Activated B cell treated with CpG ODN at 0.5 μM for 24 hours (primary cell): ENCODE measurements around the gene CCDC6. TPM values are rescaled to one million over a fixed set of nuclear protein-coding genes. Genes with fewer than 3 reads are reported as not detected.
A peak's percentile ranks its signal among the peaks of the same experiment; 100 is the strongest.
"Not testable (repeated sequence)": the region's sequence is repeated elsewhere in the genome, so short reads cannot be mapped to it uniquely, and the experiment has no call there.

ENCODE experiments used
- ATAC-seq: fragments of 200-7000 bp; cut with Tn5 transposase; one replicate; pipeline ENCODE4 v1.10.0; 2021; ENCODE audit warnings: low read depth, mild to moderate bottlenecking, moderate library complexity
- CTCF ChIA-PET: fragments of 350-600 bp; sonication (Branson Sonifier 250); formaldehyde crosslinking; loops from one replicate; lab custom pipeline; 2021; ENCODE audit warnings: antibody characterized with exemption; lab: Charles Lee
- POLR2A ChIA-PET: fragments of 350-600 bp; sonication (Branson Sonifier 250); formaldehyde crosslinking; loops from one replicate; lab custom pipeline; 2021; ENCODE audit warnings: antibody characterized with exemption; lab: Charles Lee
- DNase-seq: peaks from one replicate; pipeline ENCODE4 v3.0.0; 2022
- H3K27ac Mint-ChIP-seq: one replicate; pipeline ENCODE4 v1.8.0; 2020; ENCODE audit warnings: mixed read lengths
- H3K27me3 Mint-ChIP-seq: one replicate; pipeline ENCODE4 v1.8.0; 2021; ENCODE audit warnings: mixed read lengths
- H3K36me3 Mint-ChIP-seq: one replicate; pipeline ENCODE4 v1.8.0; 2021; ENCODE audit warnings: low read depth, mixed read lengths
- H3K4me1 Mint-ChIP-seq: one replicate; pipeline ENCODE4 v1.8.0; 2021; ENCODE audit warnings: mixed read lengths
- H3K4me3 Mint-ChIP-seq: one replicate; pipeline ENCODE4 v1.8.0; 2020; ENCODE audit warnings: mild to moderate bottlenecking, mixed read lengths
- H3K9me3 Mint-ChIP-seq: one replicate; pipeline ENCODE4 v1.8.0; 2020; ENCODE audit warnings: mixed read lengths
- CTCF ChIP-seq: fragments of 200-600 bp; IDR thresholded peaks from one replicate; pipeline ENCODE4 v1.8.0; 2022; ENCODE audit warnings: antibody characterized with exemption, mild to moderate bottlenecking
- intact Hi-C: fragments of 100-400 bp; cut with micrococcal nuclease; formaldehyde crosslinking; loops from one replicate; pipeline ENCODE4 v1.15.1; 2024
- total RNA-seq: library from RNA; stranded (reverse); gene quantifications from 2 replicates; pipeline ENCODE4 v1.2.3, GENCODE V29; 2022

The CCDC6 gene
- total RNA-seq, 1 donor from 2014 or later = 32.2 TPM

- TF ChIP-seq CTCF = no peak
- CTCF ChIA-PET = interaction anchor here (1.0 to 1.4 kb wide), 2 partner anchors 18 to 23 kb away, joined by 3 to 5 read pairs; partner anchors contain the start of gene CCDC6
- ATAC-seq = no peak
- H3K4me1 Mint-ChIP-seq = peaks cover 93% of the 10 kb centered on the region
- H3K4me3 Mint-ChIP-seq = peak overlapping the region; percentile 25
- no peak for DNase-seq
- intact Hi-C loops = no loop called here
- peaks cover 21% of the 10 kb centered on the region for H3K36me3 Mint-ChIP-seq
- no peaks in the 10 kb centered on the region for H3K27me3 Mint-ChIP-seq
- H3K27ac Mint-ChIP-seq = no peak overlapping the region
- no peaks in the 10 kb centered on the region for H3K9me3 Mint-ChIP-seq
- POLR2A ChIA-PET = interaction anchor here (0.6 to 2.0 kb wide), 2 partner anchors 17 to 1556 kb away, joined by 6 to 14 read pairs; partner anchors contain the start of gene CCDC6
These were observed 18.2 kb downstream of the CCDC6 start for GRCh38 chr10:59887972-59888640.

GRCh38 chr10:59887006-59887405, 19.4 kb downstream of the CCDC6 start:
- CTCF ChIA-PET = no interaction called here
- H3K9me3 Mint-ChIP-seq = no peaks in the 10 kb centered on the region
- TF ChIP-seq CTCF = no peak
- intact Hi-C loops = no loop called here
- peak overlapping the region; percentile 46 for H3K4me3 Mint-ChIP-seq
- ATAC-seq (no peak), DNase-seq (no peak)
- H3K4me1 Mint-ChIP-seq = peaks cover 87% of the 10 kb centered on the region
- POLR2A ChIA-PET = no interaction called here
- peaks cover 21% of the 10 kb centered on the region for H3K36me3 Mint-ChIP-seq
- H3K27me3 Mint-ChIP-seq = no peaks in the 10 kb centered on the region
- H3K27ac Mint-ChIP-seq = peak overlapping the region; percentile 68

- ATAC-seq (peak; percentile 89), DNase-seq (peak; percentile 69)
- no peaks in the 10 kb centered on the region for H3K27me3 Mint-ChIP-seq
- H3K4me3 Mint-ChIP-seq = peak overlapping the region; percentile 45
- H3K27ac Mint-ChIP-seq = peak overlapping the region; percentile 68
- H3K36me3 Mint-ChIP-seq = peaks cover 16% of the 10 kb centered on the region
- ChIA-PET CTCF (interaction anchor here (0.7 to 1.5 kb wide), 4 partner anchors 20 to 55 kb away, joined by 3 to 11 read pairs (median 6); partner anchors contain the start of gene CCDC6), POLR2A (interaction anchor here (0.6 to 2.1 kb wide), 9 partner anchors 9 to 1514 kb away, joined by 3 to 69 read pairs (median 5); partner anchors contain the start of gene CCDC6)
- intact Hi-C loops = loop anchor here (1.0 to 2.0 kb wide), 5 partner anchors 11 to 1500 kb away; partner anchors contain the start of genes CCDC6 and TFAM
- H3K9me3 Mint-ChIP-seq = no peaks in the 10 kb centered on the region
- no peak for TF ChIP-seq CTCF
- peaks cover 87% of the 10 kb centered on the region for H3K4me1 Mint-ChIP-seq
These were observed 20.8 kb downstream of the CCDC6 start for GRCh38 chr10:59885430-59886134.

GRCh38 chr10:59884893-59885292, 21.5 kb downstream of the CCDC6 start:
- peak overlapping the region; percentile 68 for H3K27ac Mint-ChIP-seq
- peaks cover 10% of the 10 kb centered on the region for H3K36me3 Mint-ChIP-seq
- not testable (repeated sequence) for DNase-seq, H3K27me3 Mint-ChIP-seq, ATAC-seq, H3K9me3 Mint-ChIP-seq
- POLR2A ChIA-PET = interaction anchor here (0.9 to 2.1 kb wide), 6 partner anchors 10 to 352 kb away, joined by 3 to 69 read pairs (median 4); partner anchors contain the start of gene CCDC6
- CTCF ChIA-PET = interaction anchor here (1.4 to 1.5 kb wide), 3 partner anchors 20 to 54 kb away, joined by 3 to 11 read pairs (median 7); partner anchors contain the start of gene CCDC6
- peak overlapping the region; percentile 16 for H3K4me3 Mint-ChIP-seq
- H3K4me1 Mint-ChIP-seq = peaks cover 89% of the 10 kb centered on the region
- intact Hi-C loops = loop anchor here (1.0 to 5.0 kb wide), 6 partner anchors 11 to 1618 kb away; partner anchors contain the start of genes CCDC6, CISD1, IPMK and TFAM

- Mint-ChIP-seq H3K4me1 (peaks cover 89% of the 10 kb centered on the region), H3K27me3 (no peaks in the 10 kb centered on the region), H3K9me3 (no peaks in the 10 kb centered on the region), H3K4me3 (peak overlapping the region; percentile 8), H3K36me3 (no peaks in the 10 kb centered on the region), H3K27ac (peak overlapping the region; percentile 54)
- ChIA-PET POLR2A (interaction anchor here (1.5 kb wide), 1 partner anchor 25 kb away, joined by 9 read pairs; the partner anchor contains the start of gene CCDC6), CTCF (interaction anchor here (1.0 to 1.1 kb wide), 2 partner anchors 8 to 51 kb away, joined by 3 read pairs; no protein-coding TSS in a partner anchor)
- no peak for TF ChIP-seq CTCF
- no peak for ATAC-seq
- no peak for DNase-seq
- intact Hi-C loops = loop anchor here (2.0 to 5.0 kb wide), 2 partner anchors 17 to 1614 kb away; partner anchors contain the start of genes CISD1 and IPMK
These were observed 24.7 kb downstream of the CCDC6 start for GRCh38 chr10:59881640-59882039.
